ENCODE results near the gene MRPS18C.

GRCh38 chr4:83504503-83504902 is 48.6 kb downstream of the MRPS18C start:
- TF ChIP-seq, protein P1, sequence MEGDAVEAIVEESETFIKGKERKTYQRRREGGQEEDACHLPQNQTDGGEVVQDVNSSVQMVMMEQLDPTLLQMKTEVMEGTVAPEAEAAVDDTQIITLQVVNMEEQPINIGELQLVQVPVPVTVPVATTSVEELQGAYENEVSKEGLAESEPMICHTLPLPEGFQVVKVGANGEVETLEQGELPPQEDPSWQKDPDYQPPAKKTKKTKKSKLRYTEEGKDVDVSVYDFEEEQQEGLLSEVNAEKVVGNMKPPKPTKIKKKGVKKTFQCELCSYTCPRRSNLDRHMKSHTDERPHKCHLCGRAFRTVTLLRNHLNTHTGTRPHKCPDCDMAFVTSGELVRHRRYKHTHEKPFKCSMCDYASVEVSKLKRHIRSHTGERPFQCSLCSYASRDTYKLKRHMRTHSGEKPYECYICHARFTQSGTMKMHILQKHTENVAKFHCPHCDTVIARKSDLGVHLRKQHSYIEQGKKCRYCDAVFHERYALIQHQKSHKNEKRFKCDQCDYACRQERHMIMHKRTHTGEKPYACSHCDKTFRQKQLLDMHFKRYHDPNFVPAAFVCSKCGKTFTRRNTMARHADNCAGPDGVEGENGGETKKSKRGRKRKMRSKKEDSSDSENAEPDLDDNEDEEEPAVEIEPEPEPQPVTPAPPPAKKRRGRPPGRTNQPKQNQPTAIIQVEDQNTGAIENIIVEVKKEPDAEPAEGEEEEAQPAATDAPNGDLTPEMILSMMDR (IDR thresholded peaks at IDR 0.05), result no peak
- TF ChIP-seq POLR2A (IDR thresholded peaks at IDR 0.05), result no peak

Measured in Peyer's patch (tissue), 4 donors.